Endothelial cell of hepatic sinusoid (primary cell): ENCODE data around the gene SOX21.

Experiments
- in situ Hi-C: cut with HindIII; loops from 2 replicates; pipeline ENCODE4 v1.10.0; 2017; ENCODE audit warnings: low sequenced_read_pairs

SOX21 gene

GRCh38 chr13:94682229-94682628 lies 30.1 kb downstream of the SOX21 start:
- in situ Hi-C loops, result no loop called here

- in situ Hi-C loops, result no loop called here
Measured at GRCh38 chr13:94679614-94680013, 32.7 kb downstream of the SOX21 start.

- in situ Hi-C loops, result no loop called here
Measured at GRCh38 chr13:94678845-94679244, 33.5 kb downstream of the SOX21 start.

GRCh38 chr13:94677799-94678198 lies 34.5 kb downstream of the SOX21 start:
- in situ Hi-C loops, result no loop called here

GRCh38 chr13:94674609-94675348 lies 37.6 kb downstream of the SOX21 start:
- in situ Hi-C loops, result no loop called here

- in situ Hi-C loops, result no loop called here
Measured at GRCh38 chr13:94673851-94674250, 38.5 kb downstream of the SOX21 start.

- in situ Hi-C loops, result no loop called here
Measured at GRCh38 chr13:94672400-94672799, 39.9 kb downstream of the SOX21 start.

GRCh38 chr13:94667190-94667589 lies 45.2 kb downstream of the SOX21 start:
- in situ Hi-C loops, result no loop called here

- in situ Hi-C loops, result no loop called here
Measured at GRCh38 chr13:94666065-94666464, 46.3 kb downstream of the SOX21 start.

GRCh38 chr13:94664889-94665288 lies 47.5 kb downstream of the SOX21 start:
- in situ Hi-C loops, result no loop called here

- in situ Hi-C loops, result no loop called here
Measured at GRCh38 chr13:94662274-94662945, 49.9 kb downstream of the SOX21 start.

GRCh38 chr13:94661406-94661805 lies 50.9 kb downstream of the SOX21 start:
- in situ Hi-C loops, result no loop called here

- in situ Hi-C loops, result no loop called here
Measured at GRCh38 chr13:94660695-94661326, 51.5 kb downstream of the SOX21 start.
